ENCODE data around the gene TTC12.

TTC12 gene

DNA sequence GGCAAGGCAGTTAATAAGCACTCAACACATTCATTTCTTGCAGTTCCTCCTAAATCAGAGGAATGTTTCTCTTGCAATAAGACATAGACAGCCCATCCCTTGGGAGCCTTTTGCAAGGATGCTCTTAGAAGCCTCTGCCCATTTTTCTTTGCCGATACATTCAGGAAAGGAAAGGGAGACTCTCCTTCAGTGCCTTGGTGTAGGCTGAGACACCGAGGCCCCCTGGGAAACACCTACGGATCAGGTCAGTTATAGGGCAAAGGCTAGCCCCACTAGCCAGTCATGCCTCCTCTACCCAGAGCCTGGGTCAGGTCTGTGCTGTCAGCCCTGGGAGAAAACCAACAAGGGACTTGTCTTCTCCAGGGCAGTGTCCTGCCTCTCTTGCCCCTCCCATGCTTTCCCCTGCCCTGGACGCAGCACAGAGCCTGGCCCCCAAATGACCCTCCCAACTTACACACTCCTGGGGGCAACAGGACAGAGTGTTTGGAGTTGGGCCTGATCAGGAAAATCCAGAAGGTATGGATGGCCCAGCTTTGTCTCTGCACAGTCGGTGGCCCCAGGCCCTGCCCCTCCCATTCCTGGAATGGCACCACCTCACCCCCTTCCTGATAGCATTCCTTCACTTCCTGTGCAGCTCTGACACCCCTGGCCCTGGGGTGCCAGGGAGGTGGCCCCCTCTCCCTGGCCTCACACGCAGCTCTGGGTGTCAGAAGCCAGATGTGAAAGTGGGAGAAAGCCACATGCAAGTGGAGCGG lies 91.5 kb downstream of the TTC12 start:
- Mint-ChIP-seq H3K9me3 (no peaks in the 10 kb centered on the region), H3K27me3 (peaks cover 5% of the 10 kb centered on the region), H3K36me3 (ENCODE audit: low read depth) (no peaks in the 10 kb centered on the region), H3K4me3 (no peak overlapping the region), H3K27ac (no peak overlapping the region), H3K4me1 (ENCODE audit: low read depth) (no peaks in the 10 kb centered on the region)
- no peak for DNase-seq

DNA sequence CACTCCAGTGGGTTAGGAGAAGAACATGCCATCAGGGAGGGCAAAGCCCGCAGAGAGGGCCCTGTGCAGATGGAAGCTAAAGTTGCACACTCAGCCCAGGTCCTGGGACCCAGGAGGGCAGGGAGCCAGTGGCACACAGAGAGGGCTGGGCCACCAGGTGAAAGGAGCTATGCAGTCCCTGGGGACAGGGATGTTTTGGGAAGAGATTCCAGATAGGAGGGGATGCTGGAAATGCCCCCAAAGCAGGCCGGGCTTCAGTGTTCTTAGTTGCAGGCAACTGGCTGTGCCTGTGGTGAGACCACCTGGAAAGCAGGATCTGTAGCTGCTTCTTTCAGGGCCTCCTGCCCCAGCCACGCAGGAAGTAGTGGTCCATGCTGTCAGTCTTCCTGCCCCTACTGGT lies 92.8 kb downstream of the TTC12 start:
- Mint-ChIP-seq H3K4me1 (ENCODE audit: low read depth) (no peaks in the 10 kb centered on the region), H3K9me3 (no peaks in the 10 kb centered on the region)

DNA sequence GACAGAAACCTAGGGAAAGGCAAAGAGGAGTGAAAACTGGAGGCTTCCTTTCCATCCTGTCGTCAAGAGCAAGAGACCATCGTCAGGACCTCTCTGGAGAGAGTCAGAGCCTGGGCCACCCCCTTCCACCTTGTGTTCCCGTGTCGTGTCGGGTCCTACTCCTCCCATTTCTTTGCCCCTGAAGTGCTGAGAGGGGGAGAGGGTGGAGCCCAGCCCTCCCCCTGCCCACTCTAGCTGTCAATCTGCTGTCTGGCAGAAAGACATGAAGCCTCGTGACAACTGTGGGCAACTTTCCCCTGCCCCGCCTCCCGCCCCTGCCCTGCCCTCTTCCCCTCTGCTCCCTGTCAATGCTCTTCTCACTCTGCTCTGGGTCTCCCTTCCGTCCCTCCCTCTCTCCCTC lies 93.8 kb downstream of the TTC12 start:
- H3K27me3 Mint-ChIP-seq, result peaks cover 11% of the 10 kb centered on the region
- H3K9me3 Mint-ChIP-seq, result no peaks in the 10 kb centered on the region
- no peaks in the 10 kb centered on the region for H3K4me1 Mint-ChIP-seq (ENCODE audit: low read depth)
- no peak overlapping the region for H3K4me3 Mint-ChIP-seq
- no peaks in the 10 kb centered on the region for H3K36me3 Mint-ChIP-seq (ENCODE audit: low read depth)
- no peak overlapping the region for H3K27ac Mint-ChIP-seq
- no peak for DNase-seq

More for the DNA sequence above, 92.8 kb downstream of the TTC12 start:
- Mint-ChIP-seq H3K36me3 (ENCODE audit: low read depth) (no peaks in the 10 kb centered on the region), H3K4me3 (no peak overlapping the region), H3K27me3 (peaks cover 11% of the 10 kb centered on the region), H3K27ac (no peak overlapping the region)
- no peak for DNase-seq

DNA sequence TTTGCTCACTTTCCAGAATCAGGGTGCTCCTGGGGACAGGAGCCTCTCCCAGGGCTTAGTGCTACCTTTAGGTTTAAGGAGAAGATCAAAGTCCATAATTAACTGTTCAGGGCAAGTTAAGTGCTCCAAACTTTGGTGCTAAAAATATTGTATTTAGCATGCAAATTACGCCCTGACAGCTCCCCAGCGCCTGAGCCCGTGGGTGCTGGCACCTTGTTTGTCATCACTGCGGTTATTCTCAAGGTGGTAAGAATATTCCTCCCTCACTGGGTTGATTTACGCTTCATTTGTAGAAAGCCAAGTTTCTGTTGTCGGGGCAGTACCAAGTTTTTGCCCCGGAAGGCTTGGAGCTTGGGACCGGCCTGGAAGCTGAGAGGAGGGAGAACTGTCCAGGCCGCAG lies 94.5 kb downstream of the TTC12 start:
- peaks cover 11% of the 10 kb centered on the region for H3K27me3 Mint-ChIP-seq
- H3K4me3 Mint-ChIP-seq, result no peak overlapping the region
- no peak for DNase-seq
- H3K27ac Mint-ChIP-seq, result no peak overlapping the region
- H3K36me3 Mint-ChIP-seq (ENCODE audit: low read depth), result no peaks in the 10 kb centered on the region
- H3K9me3 Mint-ChIP-seq, result no peaks in the 10 kb centered on the region
- no peaks in the 10 kb centered on the region for H3K4me1 Mint-ChIP-seq (ENCODE audit: low read depth)

DNA sequence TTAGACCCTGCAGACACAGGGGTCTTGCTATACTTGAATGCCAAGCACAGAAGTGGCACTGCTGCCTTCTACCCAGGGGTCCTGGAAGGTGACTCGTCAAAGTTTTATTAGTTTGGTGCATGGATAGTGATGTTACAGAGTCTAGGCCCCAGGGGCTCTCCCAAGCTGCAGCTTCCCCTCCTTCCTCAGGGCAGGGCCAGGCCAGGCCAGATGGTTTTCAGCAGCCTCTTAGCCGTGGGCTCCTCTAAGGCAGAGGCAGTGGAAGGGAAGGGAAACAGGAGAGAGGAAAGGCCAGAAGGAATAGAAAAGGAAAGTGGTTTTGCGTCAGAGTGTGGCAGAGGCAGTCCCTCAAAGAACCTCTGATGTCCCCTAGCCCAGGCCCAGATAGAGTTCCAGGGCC lies 95.1 kb downstream of the TTC12 start:
- H3K9me3 Mint-ChIP-seq, result no peaks in the 10 kb centered on the region
- no peak overlapping the region for H3K27ac Mint-ChIP-seq
- no peaks in the 10 kb centered on the region for H3K4me1 Mint-ChIP-seq (ENCODE audit: low read depth)
- H3K4me3 Mint-ChIP-seq, result no peak overlapping the region
- H3K27me3 Mint-ChIP-seq, result peaks cover 11% of the 10 kb centered on the region
- no peaks in the 10 kb centered on the region for H3K36me3 Mint-ChIP-seq (ENCODE audit: low read depth)
- no peak for DNase-seq

DNA sequence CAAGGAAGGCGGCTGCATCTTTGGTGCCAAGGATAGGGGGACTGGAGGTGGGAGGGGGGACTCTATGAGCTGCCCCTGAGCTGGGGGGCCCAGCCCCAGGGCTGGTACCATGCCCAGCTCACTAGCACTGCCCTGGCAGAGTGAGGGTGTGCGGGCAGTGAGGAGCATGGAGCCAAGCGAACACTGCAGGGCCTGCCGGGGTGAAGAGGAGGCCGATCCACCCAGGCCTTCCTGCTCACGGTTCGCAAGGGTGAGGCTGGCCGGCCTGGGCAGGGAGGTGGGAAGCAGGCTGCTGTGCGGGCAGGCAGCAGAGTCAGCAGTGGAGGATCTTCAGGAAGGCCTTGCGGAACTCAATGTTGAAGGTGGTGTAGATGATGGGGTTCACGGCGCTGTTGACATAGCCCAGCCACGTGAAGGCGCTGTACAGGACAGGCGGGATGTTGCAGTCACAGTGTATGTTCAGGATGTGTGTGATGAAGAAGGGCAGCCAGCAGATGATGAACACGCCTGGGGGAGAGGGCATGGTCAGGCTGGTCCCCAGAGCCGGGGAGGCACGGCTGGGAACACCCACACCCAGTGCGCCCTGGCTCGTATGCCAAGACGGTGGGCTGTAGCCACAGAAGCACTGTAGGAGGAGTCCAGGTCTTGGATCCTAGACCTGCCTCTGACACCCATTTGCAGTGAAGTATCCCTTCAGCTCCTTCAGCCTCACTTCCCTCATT lies 96.2 kb downstream of the TTC12 start:
- DNase-seq, result no peak
- Mint-ChIP-seq H3K9me3 (no peaks in the 10 kb centered on the region), H3K4me1 (ENCODE audit: low read depth) (no peaks in the 10 kb centered on the region), H3K27ac (no peak overlapping the region), H3K27me3 (peaks cover 11% of the 10 kb centered on the region), H3K4me3 (no peak overlapping the region), H3K36me3 (ENCODE audit: low read depth) (no peaks in the 10 kb centered on the region)

DNA sequence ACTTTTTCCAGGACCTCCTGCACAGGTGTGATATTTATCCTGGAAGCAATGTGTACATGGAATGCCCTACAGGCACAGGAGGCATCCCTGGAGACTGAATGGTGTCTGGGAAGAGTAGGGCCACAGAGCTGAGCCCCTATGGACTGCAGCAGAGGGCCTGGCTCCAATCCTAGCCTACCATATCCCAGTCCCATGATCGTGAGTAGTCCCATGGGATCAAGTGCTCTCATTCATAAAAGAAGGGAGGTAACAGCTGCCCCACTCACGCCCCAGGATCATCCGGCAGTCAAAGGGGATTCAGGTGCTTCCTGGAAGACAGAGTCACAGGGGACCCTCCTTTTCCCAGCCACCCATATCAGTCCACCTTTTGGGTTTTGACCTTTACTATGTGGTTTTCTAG lies 97.2 kb downstream of the TTC12 start:
- Mint-ChIP-seq H3K27ac (no peak overlapping the region), H3K4me1 (ENCODE audit: low read depth) (no peaks in the 10 kb centered on the region), H3K27me3 (peaks cover 11% of the 10 kb centered on the region), H3K9me3 (no peaks in the 10 kb centered on the region), H3K36me3 (ENCODE audit: low read depth) (no peaks in the 10 kb centered on the region), H3K4me3 (no peak overlapping the region)
- no peak for DNase-seq

DNA sequence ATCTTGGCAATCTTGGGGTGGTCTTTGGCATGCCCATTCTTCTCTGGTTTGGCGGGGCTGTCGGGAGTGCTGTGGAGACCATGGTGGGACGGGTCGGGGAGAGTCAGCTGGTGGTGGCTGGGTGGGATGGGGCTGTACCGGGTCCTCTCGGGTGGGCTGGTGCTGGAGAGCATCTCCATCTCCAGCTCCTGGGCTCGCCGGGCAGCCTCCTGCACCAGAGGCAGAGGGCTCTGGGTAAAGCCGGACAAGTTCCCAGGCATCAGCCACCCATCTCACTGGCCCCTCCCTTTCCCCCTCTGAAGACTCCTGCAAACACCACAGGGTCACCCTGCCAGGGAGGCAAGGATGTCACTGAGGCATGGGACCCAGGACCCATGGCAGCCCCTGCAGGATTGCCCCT lies 98.3 kb downstream of the TTC12 start:
- no peaks in the 10 kb centered on the region for H3K36me3 Mint-ChIP-seq (ENCODE audit: low read depth)
- H3K27ac Mint-ChIP-seq, result no peak overlapping the region
- no peaks in the 10 kb centered on the region for H3K9me3 Mint-ChIP-seq
- peaks cover 11% of the 10 kb centered on the region for H3K27me3 Mint-ChIP-seq
- H3K4me3 Mint-ChIP-seq, result no peak overlapping the region
- no peak for DNase-seq
- H3K4me1 Mint-ChIP-seq (ENCODE audit: low read depth), result no peaks in the 10 kb centered on the region

DNA sequence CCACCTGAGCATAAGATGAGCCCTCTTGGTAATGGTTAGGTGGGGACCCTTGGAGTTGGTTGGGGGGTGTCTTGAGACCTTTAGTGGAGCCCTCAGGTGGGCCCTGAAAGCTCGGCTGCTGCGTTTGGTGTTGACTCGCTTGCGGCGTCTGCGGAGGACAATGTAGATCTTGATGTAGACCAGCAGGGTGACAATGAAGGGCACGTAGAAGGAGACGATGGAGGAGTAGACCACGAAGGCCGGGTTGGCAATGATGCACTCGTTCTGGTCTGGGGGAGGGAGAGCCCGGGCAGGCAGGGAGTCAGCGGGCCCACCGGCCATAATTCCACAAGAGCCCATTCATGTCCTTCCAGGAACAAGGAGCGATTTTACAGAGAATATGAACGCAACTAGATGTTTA lies 101.0 kb downstream of the TTC12 start:
- no peaks in the 10 kb centered on the region for H3K4me1 Mint-ChIP-seq (ENCODE audit: low read depth)
- H3K36me3 Mint-ChIP-seq (ENCODE audit: low read depth), result no peaks in the 10 kb centered on the region
- no peak overlapping the region for H3K27ac Mint-ChIP-seq
- DNase-seq, result no peak
- H3K4me3 Mint-ChIP-seq, result no peak overlapping the region
- no peaks in the 10 kb centered on the region for H3K9me3 Mint-ChIP-seq
- H3K27me3 Mint-ChIP-seq, result peaks cover 6% of the 10 kb centered on the region

All from activated T-cell treated with anti-CD3 and anti-CD28 coated beads, Interleukin-2, amount 50 U/mL, for 24 hours (primary cell).